ENCODE measurements around the gene LDLRAD4. TPM values are rescaled to one million over a fixed set of nuclear protein-coding genes. Genes with fewer than 3 reads are reported as not detected.

LDLRAD4 gene
- total and polyA plus RNA-seq, 9 of the 15 experiments (the other 6 are each of a cell fraction or from before 2014, with no cell fraction given): 0.01 TPM; not detected in 8

DNA sequence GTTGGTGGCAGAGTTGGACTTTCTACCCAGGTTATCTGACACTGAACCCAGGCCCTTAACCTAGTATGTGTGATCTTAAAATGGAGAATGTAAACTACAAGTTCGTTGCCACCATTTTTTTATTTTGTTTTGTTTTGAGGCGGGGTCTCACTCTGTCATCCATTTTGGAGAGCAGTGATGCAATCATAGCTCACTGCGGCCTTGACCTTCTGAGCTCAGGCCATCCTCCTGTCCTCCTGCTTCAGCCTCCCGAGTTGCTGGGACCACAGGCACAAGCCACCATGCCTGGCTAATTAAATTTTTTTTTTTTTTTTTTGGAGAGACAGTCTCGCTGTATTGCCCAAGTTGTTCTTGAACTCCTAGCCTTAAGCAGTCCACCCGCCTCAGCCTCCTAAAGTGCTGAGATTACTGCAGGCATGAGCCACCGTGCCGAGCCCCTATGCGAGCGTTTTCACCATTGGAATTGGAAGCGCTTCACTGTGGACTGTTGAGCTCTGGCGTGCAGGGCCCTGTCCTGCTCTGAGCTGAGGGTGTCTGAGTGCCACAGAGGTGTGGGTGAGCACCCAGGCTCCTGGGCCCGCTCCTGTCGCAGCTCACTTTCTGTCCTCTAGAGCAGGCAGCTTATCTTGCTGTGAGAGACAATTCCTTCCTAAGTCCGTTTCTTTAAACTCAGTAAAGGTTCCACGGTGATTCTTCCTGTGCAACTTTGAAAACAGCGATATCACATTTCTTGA lies 186.9 kb downstream of the LDLRAD4 start:
- intact Hi-C loops (cut with micrococcal nuclease) (no loop called here), in situ Hi-C loops (cut with MboI) (no loop called here)
- Histone ChIP-seq H2AFZ (ENCODE audit: low read depth, low read length) (no peak overlapping the region), H3K4me3 (no peak overlapping the region), H3K9me3 (replicated peaks; ENCODE audit: control insufficient read depth, insufficient read depth, low read depth, low read length) (no peaks in the 10 kb centered on the region), H3K9me1 (ENCODE audit: control insufficient read depth, insufficient read depth, low read length) (no peaks in the 10 kb centered on the region), H4K20me1 (replicated peaks; ENCODE audit: control insufficient read depth, insufficient read depth, low read length) (no peaks in the 10 kb centered on the region; the same call in 1 of the 2 replicates), H3K9ac (ENCODE audit: insufficient read depth in 1 of 2, low read depth in 2 of 2, low read length in 2 of 2) (no peak overlapping the region), H3K4me1 (replicated peaks in 1 of 2; ENCODE audit: control insufficient read depth in 2 of 2, insufficient read depth in 2 of 2, low read length in 2 of 2) (no peaks in the 10 kb centered on the region), H3K4me2 (ENCODE audit: insufficient read depth, low read length) (no peak overlapping the region), H3K27ac (ENCODE audit: extremely low read depth, low read depth, low read length) (no peak overlapping the region), H3K36me3 (ENCODE audit: control insufficient read depth, insufficient read depth, low read length) (no peaks in the 10 kb centered on the region), H3K79me2 (ENCODE audit: control insufficient read depth, insufficient read depth, low read length) (no peaks in the 10 kb centered on the region), H3K27me3 (ENCODE audit: control insufficient read depth in 2 of 2, insufficient read depth in 2 of 2, low read length in 2 of 2) (peaks cover 21 to 40% of the 10 kb centered on the region in 2 experiments; a peak in 4 of 5 replicates)
- peak; percentile 37; the same call in 2 of the 3 replicates for ATAC-seq
- no peak for FAIRE-seq
- ChIA-PET CTCF (ENCODE audit: low intra/inter-chr PET ratio) (no interaction called here), POLR2A (interaction anchor here (0.6 to 0.7 kb wide), 2 partner anchors 42 to 626 kb away, joined by 3 to 5 read pairs; no protein-coding TSS in a partner anchor)
- WGBS (ENCODE audit: insufficient coverage, low coverage, missing lambda C conversion rate): 3% methylated on average over 17 of the region's 17 CpGs
- DNase-seq (ENCODE audit: extremely low read depth in 1 of 4, low spot score in 3 of 4): no peak
- BruUV-seq (replicated peaks): no TSS peak
- TF ChIP-seq POLR2B (IDR thresholded peaks at IDR 0.05; ENCODE audit: low read depth, partially characterized antibody) (no peak), RFX5 (IDR thresholded peaks at IDR 0.05; ENCODE audit: low read depth, low read length) (no peak), RBM22 (IDR thresholded peaks at IDR 0.05; ENCODE audit: low read depth, low read length, poor library complexity, severe bottlenecking) (no peak), ZNF444 (CRISPR knock-in tag; IDR thresholded peaks at IDR 0.05) (no peak), VEZF1 (CRISPR knock-in tag; IDR thresholded peaks at IDR 0.05) (no peak), CSDE1 (IDR thresholded peaks at IDR 0.05) (no peak), STAT5A (IDR thresholded peaks at IDR 0.05; ENCODE audit: borderline replicate concordance, low read length) (no peak), GABPB1 (CRISPR knock-in tag; IDR thresholded peaks at IDR 0.05) (no peak), RFX7 (CRISPR knock-in tag; IDR thresholded peaks at IDR 0.05) (no peak), BACH1 (tag; IDR thresholded peaks at IDR 0.05) (no peak)
- TF ChIP-seq, protein P1, sequence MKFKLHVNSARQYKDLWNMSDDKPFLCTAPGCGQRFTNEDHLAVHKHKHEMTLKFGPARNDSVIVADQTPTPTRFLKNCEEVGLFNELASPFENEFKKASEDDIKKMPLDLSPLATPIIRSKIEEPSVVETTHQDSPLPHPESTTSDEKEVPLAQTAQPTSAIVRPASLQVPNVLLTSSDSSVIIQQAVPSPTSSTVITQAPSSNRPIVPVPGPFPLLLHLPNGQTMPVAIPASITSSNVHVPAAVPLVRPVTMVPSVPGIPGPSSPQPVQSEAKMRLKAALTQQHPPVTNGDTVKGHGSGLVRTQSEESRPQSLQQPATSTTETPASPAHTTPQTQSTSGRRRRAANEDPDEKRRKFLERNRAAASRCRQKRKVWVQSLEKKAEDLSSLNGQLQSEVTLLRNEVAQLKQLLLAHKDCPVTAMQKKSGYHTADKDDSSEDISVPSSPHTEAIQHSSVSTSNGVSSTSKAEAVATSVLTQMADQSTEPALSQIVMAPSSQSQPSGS (CRISPR knock-in tag; IDR thresholded peaks at IDR 0.05): no peak
- TF ChIP-seq, protein P2, sequence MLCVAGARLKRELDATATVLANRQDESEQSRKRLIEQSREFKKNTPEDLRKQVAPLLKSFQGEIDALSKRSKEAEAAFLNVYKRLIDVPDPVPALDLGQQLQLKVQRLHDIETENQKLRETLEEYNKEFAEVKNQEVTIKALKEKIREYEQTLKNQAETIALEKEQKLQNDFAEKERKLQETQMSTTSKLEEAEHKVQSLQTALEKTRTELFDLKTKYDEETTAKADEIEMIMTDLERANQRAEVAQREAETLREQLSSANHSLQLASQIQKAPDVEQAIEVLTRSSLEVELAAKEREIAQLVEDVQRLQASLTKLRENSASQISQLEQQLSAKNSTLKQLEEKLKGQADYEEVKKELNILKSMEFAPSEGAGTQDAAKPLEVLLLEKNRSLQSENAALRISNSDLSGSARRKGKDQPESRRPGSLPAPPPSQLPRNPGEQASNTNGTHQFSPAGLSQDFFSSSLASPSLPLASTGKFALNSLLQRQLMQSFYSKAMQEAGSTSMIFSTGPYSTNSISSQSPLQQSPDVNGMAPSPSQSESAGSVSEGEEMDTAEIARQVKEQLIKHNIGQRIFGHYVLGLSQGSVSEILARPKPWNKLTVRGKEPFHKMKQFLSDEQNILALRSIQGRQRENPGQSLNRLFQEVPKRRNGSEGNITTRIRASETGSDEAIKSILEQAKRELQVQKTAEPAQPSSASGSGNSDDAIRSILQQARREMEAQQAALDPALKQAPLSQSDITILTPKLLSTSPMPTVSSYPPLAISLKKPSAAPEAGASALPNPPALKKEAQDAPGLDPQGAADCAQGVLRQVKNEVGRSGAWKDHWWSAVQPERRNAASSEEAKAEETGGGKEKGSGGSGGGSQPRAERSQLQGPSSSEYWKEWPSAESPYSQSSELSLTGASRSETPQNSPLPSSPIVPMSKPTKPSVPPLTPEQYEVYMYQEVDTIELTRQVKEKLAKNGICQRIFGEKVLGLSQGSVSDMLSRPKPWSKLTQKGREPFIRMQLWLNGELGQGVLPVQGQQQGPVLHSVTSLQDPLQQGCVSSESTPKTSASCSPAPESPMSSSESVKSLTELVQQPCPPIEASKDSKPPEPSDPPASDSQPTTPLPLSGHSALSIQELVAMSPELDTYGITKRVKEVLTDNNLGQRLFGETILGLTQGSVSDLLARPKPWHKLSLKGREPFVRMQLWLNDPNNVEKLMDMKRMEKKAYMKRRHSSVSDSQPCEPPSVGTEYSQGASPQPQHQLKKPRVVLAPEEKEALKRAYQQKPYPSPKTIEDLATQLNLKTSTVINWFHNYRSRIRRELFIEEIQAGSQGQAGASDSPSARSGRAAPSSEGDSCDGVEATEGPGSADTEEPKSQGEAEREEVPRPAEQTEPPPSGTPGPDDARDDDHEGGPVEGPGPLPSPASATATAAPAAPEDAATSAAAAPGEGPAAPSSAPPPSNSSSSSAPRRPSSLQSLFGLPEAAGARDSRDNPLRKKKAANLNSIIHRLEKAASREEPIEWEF (CRISPR knock-in tag; IDR thresholded peaks at IDR 0.05): no peak

Data from K562 (cell line).